Spleen (tissue), 11 donors: ENCODE results near the gene GNAZ. TPM values are rescaled to one million over a fixed set of nuclear protein-coding genes. Genes with fewer than 3 reads are reported as not detected.

ENCODE experiments used
- DNase-seq: peaks from one replicate; pipeline ENCODE4 v3.0.0-alpha.2; 2020
- H3K27ac ChIP-seq, 8 donors: fragments of 200-600 bp; sonication (generic) in 7 of 8; 1 replicate in 4 of 8; 2 replicates in 4 of 8; pipeline versions ENCODE4 v1.5.0 to v1.8.0; 2016 to 2021; ENCODE audit warnings: inconsistent platforms in 4 of 8, mild to moderate bottlenecking in 4 of 8, moderate library complexity in 1 of 8
- H3K27me3 ChIP-seq, 7 donors: fragments of 200-600 bp; sonication (generic) in 6 of 7; replicated peaks in 1 of 7; 1 replicate in 4 of 7; 2 replicates in 3 of 7; pipeline versions ENCODE4 v1.5.0 to v1.8.0; 2016 to 2021; ENCODE audit warnings: inconsistent platforms in 3 of 7, mild to moderate bottlenecking in 1 of 7
- H3K36me3 ChIP-seq, 6 donors: fragments of 200-600 bp; sonication (generic) in 5 of 6; 1 replicate in 4 of 6; 2 replicates in 2 of 6; pipeline versions ENCODE4 v1.5.0 to v1.8.0; 2016 to 2021; ENCODE audit warnings: inconsistent platforms in 2 of 6
- H3K4me1 ChIP-seq, 6 donors: fragments of 200-600 bp; sonication (generic) in 5 of 6; 1 replicate in 3 of 6; 2 replicates in 3 of 6; pipeline versions ENCODE4 v1.5.0 to v1.8.0; 2016 to 2021; ENCODE audit warnings: inconsistent platforms in 3 of 6
- H3K4me3 ChIP-seq, 8 donors: fragments of 200-600 bp; sonication (generic) in 7 of 8; 1 replicate in 4 of 8; 2 replicates in 4 of 8; pipeline versions ENCODE4 v1.5.0 to v1.8.0; 2016 to 2021; ENCODE audit warnings: inconsistent platforms in 4 of 8, mild to moderate bottlenecking in 4 of 8, moderate library complexity in 2 of 8
- H3K9me3 ChIP-seq, 8 donors: fragments of 200-600 bp; sonication (generic) in 7 of 8; 1 replicate in 4 of 8; 2 replicates in 4 of 8; pipeline versions ENCODE4 v1.5.0 to v1.8.0; 2016 to 2021; ENCODE audit warnings: inconsistent platforms in 4 of 8
- POLR2A ChIP-seq, 3 donors: fragments of 450-650 bp; IDR thresholded peaks; one replicate each; pipeline ENCODE4 v1.5.1; 2017; ENCODE audit warnings: antibody characterized with exemption in 3 of 3, mild to moderate bottlenecking in 1 of 3
- POLR2AphosphoS5 ChIP-seq, 3 donors: sonication (generic); formaldehyde crosslinking; IDR thresholded peaks; one replicate each; pipeline ENCODE4 v1.5.1; 2017; ENCODE audit warnings: antibody characterized with exemption in 3 of 3
- WGBS, 5 donors: extraction: QIAGEN DNeasy Blood & Tissue Kit in 3 of 5; methylation state at CpG; one replicate each; pipeline versions ENCODE4 v1.1.5 to v1.1.7; 2013 to 2018; 5-methylcytosine and 5-hydroxymethylcytosine counted together
- intact Hi-C: fragments of 100-400 bp; cut with DNase I; formaldehyde crosslinking; loops from one replicate; pipeline ENCODE4 v1.15.0; 2023; ENCODE audit warnings: low total_unique reads
- polyA plus RNA-seq, 3 donors: library from polyadenylated mRNA; stranded (reverse); fragments of 200-250 nt; gene quantifications; one replicate each; pipeline ENCODE4 v1.2.1, GENCODE V29; 2013
- total RNA-seq, 7 donors: library from RNA; depleted of rRNA in 3 of 7; stranded (reverse); fragments of >200 nt in 3 of 7; fragmentation: NEBNext Ultra II Directional in 4 of 7; extraction: Animal tissue kit (Norgen Biotek cat#: 25700) in 4 of 7; gene quantifications; one replicate each; pipeline versions ENCODE4 v1.1.0 to v1.2.1, GENCODE V29; 2016 to 2021
- TF ChIP-seq, protein P1 (sequence below), 11 experiments: fragments of 200-600 bp in 7 of 11; fragments of 450-650 bp in 4 of 11; sonication (generic) in 4 of 11; IDR thresholded peaks in 8 of 11; conservative IDR thresholded peaks in 3 of 11; 1 replicate in 7 of 11; 2 replicates in 4 of 11; pipeline versions ENCODE4 v1.4.0 to v1.8.0; 2016 to 2021; ENCODE audit warnings: antibody characterized with exemption in 11 of 11, inconsistent platforms in 4 of 11, mild to moderate bottlenecking in 1 of 11
- donor health status: healthy with polysubstance abuse.
- donor health status: DM: no; HTN: no; CAD: no; lungs with moderate emphysema.
- donor health status: DM: no; HTN: no; CAD: no.
- donor health status: Bipolar disorder and iron deficiency.
- donor health status: healthy.
- donor health status: DM: no; HTN: no; CAD: no.
- donor health status: DM: yes; HTN: yes; CAD: no.

The GNAZ gene
- total and polyA plus RNA-seq, 10 donors = 2.3 to 11.8 (median 6.8) TPM

DNA sequence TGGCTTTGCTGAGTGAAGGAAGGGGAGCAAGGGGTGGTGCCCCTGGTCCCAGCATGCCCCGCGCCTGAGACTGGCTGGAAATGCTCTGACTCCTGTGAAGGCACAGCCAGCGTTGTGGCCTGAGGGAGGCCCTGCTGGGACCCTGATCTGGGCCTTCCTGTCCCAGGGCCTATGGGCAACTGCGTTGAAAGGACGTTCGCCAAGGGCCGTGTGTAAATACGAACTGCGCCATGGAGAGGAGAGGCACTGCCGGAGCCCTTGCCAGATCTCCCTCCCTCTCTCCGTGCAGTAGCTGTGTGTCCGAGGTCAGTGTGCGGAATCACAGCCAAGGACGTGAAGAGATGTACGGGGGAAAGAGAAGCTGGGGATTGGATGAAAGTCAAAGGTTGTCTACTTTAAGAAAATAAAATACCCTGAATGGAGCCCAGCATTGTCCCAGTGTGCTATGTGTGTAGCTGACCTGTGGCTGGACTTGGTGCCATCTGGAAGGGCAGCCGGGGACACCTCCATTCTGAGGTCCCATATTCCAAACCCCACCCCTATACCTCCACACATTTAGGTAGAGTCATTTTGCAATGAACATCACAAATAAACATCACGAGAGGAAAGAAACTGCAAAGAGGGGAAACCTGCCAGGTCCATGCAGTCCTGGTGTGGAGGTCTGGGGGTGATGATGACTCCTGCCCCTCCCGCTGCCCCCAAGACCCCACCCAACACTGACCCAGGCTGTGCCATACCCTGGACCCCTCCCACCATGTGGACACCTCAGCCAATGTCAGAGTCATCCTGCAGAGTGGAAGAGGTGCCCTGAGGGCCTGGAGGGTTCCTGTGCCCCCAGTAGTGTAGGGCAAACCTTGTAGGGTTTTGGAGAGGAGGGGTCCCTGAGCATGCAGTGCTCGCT, 54.5 kb downstream of the GNAZ start:
- no peak overlapping the region for H3K4me3 ChIP-seq
- no peak for TF ChIP-seq POLR2A (IDR thresholded peaks at IDR 0.05)
- peak in 1 of 3 donors; percentile 40 for TF ChIP-seq POLR2AphosphoS5 (IDR thresholded peaks at IDR 0.05)
- TF ChIP-seq, protein P1, sequence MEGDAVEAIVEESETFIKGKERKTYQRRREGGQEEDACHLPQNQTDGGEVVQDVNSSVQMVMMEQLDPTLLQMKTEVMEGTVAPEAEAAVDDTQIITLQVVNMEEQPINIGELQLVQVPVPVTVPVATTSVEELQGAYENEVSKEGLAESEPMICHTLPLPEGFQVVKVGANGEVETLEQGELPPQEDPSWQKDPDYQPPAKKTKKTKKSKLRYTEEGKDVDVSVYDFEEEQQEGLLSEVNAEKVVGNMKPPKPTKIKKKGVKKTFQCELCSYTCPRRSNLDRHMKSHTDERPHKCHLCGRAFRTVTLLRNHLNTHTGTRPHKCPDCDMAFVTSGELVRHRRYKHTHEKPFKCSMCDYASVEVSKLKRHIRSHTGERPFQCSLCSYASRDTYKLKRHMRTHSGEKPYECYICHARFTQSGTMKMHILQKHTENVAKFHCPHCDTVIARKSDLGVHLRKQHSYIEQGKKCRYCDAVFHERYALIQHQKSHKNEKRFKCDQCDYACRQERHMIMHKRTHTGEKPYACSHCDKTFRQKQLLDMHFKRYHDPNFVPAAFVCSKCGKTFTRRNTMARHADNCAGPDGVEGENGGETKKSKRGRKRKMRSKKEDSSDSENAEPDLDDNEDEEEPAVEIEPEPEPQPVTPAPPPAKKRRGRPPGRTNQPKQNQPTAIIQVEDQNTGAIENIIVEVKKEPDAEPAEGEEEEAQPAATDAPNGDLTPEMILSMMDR (IDR thresholded peaks at IDR 0.05 in 8 of 11, conservative IDR thresholded peaks at IDR 0.05 in 3 of 11) = no peak
- intact Hi-C loops = no loop called here
- H3K27ac ChIP-seq = no peak overlapping the region
- H3K4me1 ChIP-seq = peaks cover 0 to 11% (median 5%) of the 10 kb centered on the region in 6 donors
- peaks cover 0 to 9% (median 0%) of the 10 kb centered on the region in 6 donors for H3K36me3 ChIP-seq
- H3K9me3 ChIP-seq = no peaks in the 10 kb centered on the region
- DNase-seq = no peak
- 75 to 81% (median 78%) methylated on average over 19 of the region's 19 CpGs for WGBS, 5 donors
- no peaks in the 10 kb centered on the region for H3K27me3 ChIP-seq

DNA sequence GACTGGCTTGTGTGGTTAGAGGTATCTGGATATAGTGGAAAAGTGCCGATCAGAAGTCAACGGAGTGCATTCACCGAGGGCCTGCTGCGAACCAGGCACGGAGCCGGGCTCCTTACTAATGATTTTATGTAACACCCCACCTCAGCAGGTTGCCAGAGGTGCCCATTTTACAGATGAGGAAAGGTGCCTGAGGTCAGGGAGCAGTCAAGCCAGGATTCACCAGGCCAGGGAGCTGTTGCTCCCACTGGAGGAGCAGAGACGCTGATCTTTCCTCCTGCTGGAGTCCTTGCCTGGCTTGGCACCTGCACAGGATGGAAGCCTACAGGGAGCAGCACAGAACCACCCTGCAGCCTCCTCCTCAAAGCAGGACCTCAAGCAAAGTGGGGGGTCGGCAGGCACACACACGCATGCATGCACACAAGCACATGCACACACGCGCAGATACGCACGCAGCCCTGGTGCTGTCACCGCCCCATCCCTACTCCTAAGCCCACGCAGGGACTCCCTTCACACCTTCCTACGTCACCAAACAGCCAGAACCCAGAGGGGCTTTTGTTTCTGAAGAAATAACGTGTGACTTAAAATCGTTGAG, 55.3 kb downstream of the GNAZ start:
- intact Hi-C loops = no loop called here
- 85 to 95% (median 88%) methylated on average over 18 of the region's 18 CpGs for WGBS, 5 donors
- Histone ChIP-seq H3K4me1 (peaks cover 0 to 9% (median 5%) of the 10 kb centered on the region in 6 donors), H3K36me3 (peaks cover 0 to 9% (median 0%) of the 10 kb centered on the region in 6 donors), H3K9me3 (no peaks in the 10 kb centered on the region), H3K27ac (no peak overlapping the region), H3K4me3 (no peak overlapping the region), H3K27me3 (no peaks in the 10 kb centered on the region)
- no peak for TF ChIP-seq POLR2AphosphoS5 (IDR thresholded peaks at IDR 0.05)
- TF ChIP-seq POLR2A (IDR thresholded peaks at IDR 0.05) = no peak
- TF ChIP-seq, protein P1 (IDR thresholded peaks at IDR 0.05 in 8 of 11, conservative IDR thresholded peaks at IDR 0.05 in 3 of 11) = no peak
- no peak for DNase-seq

DNA sequence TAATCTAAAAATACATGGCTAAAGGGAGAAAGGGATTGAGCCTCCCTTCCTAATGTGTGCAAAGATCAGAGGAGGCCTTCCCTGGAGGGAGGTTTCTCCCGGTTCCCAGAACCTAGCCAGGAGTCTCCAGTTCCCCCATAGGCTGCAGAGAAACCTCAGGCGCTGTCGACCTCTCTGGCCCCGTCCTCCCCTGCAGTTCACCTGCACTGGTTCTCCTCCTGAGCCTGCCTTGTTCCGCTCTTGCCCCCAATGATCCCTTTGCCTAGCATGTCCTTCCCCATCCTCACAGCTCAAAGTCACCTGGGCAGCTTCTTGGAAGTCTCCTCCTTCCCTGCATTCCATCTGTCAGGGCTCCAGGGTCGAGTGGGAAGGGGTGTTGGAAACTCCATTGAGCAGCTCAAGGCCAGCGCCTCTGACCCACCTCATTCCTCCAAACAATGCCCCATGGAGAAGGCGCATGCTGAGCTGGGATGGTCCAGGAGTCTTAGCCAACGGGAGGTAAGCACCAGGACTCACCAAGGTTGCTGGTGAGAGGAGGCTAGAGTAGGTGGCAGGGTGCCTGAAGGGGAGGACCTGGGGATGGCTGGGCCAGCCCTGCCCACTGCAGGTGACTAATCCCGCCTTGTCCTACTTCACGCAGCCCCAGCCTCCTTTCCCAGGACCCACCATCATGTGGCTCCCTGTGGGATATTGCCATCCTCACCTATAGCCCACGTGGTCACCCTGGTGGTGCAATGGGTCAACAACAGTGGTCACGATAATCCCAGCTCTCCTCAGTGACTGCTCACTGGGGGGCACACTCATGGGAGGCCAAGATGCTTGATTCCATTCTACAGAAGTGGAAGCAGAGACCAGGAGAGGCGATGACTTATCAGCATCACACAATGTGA, 56.1 kb downstream of the GNAZ start:
- intact Hi-C loops = no loop called here
- H3K27ac ChIP-seq = no peak overlapping the region
- H3K4me1 ChIP-seq = peaks cover 0 to 9% (median 5%) of the 10 kb centered on the region in 6 donors
- WGBS, 5 donors = 82 to 93% (median 87%) methylated on average over 9 to 14 of the region's 14 CpGs
- TF ChIP-seq, protein P1 (IDR thresholded peaks at IDR 0.05 in 8 of 11, conservative IDR thresholded peaks at IDR 0.05 in 3 of 11) = no peak
- no peak for TF ChIP-seq POLR2AphosphoS5 (IDR thresholded peaks at IDR 0.05)
- TF ChIP-seq POLR2A (IDR thresholded peaks at IDR 0.05) = no peak
- DNase-seq = no peak
- peaks cover 0 to 9% (median 0%) of the 10 kb centered on the region in 6 donors for H3K36me3 ChIP-seq
- no peak overlapping the region for H3K4me3 ChIP-seq
- no peaks in the 10 kb centered on the region for H3K9me3 ChIP-seq
- H3K27me3 ChIP-seq = no peaks in the 10 kb centered on the region
